Choroid plexus epithelial cell (primary cell): ENCODE results near the gene OCRL.

ENCODE experiments used
- DNase-seq: peaks from one replicate; pipeline ENCODE4 v3.0.0-alpha.2; 2010; ENCODE audit warnings: low read depth
- H3K4me3 ChIP-seq: 2 replicates; pipeline ENCODE4 v1.5.1; 2011; ENCODE audit warnings: low read depth, mild to moderate bottlenecking, control low read depth, low read length, moderate library complexity
- TF ChIP-seq, protein P1 (sequence below): conservative IDR thresholded peaks from 2 replicates; pipeline ENCODE4 v1.5.1; 2011; ENCODE audit warnings: low read depth, mild to moderate bottlenecking, control low read depth, inconsistent platforms, low read length, moderate library complexity

The OCRL gene

GRCh38 chrX:129585167-129585566, 45.1 kb downstream of the OCRL start:
- no peak overlapping the region for H3K4me3 ChIP-seq
- no peak for DNase-seq
- TF ChIP-seq, protein P1, sequence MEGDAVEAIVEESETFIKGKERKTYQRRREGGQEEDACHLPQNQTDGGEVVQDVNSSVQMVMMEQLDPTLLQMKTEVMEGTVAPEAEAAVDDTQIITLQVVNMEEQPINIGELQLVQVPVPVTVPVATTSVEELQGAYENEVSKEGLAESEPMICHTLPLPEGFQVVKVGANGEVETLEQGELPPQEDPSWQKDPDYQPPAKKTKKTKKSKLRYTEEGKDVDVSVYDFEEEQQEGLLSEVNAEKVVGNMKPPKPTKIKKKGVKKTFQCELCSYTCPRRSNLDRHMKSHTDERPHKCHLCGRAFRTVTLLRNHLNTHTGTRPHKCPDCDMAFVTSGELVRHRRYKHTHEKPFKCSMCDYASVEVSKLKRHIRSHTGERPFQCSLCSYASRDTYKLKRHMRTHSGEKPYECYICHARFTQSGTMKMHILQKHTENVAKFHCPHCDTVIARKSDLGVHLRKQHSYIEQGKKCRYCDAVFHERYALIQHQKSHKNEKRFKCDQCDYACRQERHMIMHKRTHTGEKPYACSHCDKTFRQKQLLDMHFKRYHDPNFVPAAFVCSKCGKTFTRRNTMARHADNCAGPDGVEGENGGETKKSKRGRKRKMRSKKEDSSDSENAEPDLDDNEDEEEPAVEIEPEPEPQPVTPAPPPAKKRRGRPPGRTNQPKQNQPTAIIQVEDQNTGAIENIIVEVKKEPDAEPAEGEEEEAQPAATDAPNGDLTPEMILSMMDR = no peak

DNA sequence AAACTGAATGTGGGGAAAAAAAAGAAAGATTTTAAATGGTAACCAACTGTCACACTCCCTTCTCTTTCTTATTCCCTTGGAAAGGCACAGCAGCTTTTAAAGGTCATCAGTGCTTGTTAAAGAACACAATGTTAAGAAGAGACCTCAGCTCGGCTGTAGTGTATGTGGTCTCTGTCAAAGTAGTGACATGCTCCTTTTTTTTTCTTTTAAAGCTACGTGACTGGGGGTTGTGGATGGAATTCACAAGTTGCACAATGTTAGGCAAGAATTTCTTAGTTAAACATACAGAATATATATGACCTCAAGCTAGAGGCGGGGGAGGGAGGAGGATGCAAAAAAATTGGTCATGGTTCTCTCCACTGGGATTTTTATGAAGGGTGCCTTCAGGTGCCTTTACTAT, 45.6 kb downstream of the OCRL start:
- TF ChIP-seq, protein P1 = no peak
- DNase-seq = peak; percentile 46
- no peak overlapping the region for H3K4me3 ChIP-seq

DNA sequence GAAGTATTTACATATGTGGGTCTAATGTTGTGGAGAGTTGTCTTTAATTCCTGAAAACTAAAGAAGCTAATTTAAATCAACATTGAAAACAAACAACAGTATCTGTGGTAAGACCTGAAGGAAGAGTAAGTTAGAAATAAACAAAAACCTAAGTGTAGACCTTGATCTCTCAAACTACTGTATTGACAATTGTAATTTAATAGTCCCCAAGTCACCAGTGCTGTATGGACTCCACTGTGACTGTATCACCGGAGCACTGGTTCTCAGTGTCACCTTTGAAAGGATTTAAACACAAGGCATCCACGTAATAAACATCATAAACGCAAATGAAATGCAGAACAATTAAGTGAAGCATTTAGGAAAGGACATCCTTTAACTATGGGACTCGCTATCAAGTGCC, 46.4 kb downstream of the OCRL start:
- H3K4me3 ChIP-seq = no peak overlapping the region
- TF ChIP-seq, protein P1 = no peak
- DNase-seq = no peak

GRCh38 chrX:129590596-129590995, 50.5 kb downstream of the OCRL start:
- no peak for DNase-seq
- TF ChIP-seq, protein P1 = no peak
- H3K4me3 ChIP-seq = no peak overlapping the region

- TF ChIP-seq, protein P1 = peak; percentile 11
- peak; percentile 81 for DNase-seq
- no peak overlapping the region for H3K4me3 ChIP-seq
These were observed 53.1 kb downstream of the OCRL start for GRCh38 chrX:129593137-129593536.

DNA sequence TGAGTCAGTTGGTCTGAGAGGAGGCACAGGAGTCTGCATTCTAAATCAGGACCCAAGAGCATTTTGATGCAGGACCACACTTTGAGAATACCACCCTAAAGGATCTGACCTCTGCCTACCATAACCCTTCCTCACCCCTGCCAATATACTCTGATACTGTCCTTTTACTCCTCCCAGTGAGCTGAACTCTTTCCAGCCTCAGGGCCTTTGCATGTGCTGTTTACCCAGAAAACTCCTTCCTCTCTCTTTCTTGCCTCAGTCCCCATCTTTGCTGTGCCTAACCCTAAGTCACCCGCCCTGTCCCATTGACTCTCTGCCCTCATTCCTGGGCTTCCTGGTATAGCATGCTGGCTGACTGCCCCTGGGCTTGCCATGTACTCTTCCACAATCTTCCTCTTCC, 54.7 kb downstream of the OCRL start:
- DNase-seq = no peak
- TF ChIP-seq, protein P1 = no peak
- H3K4me3 ChIP-seq = no peak overlapping the region

GRCh38 chrX:129596077-129596476, 56.0 kb downstream of the OCRL start:
- H3K4me3 ChIP-seq = no peak overlapping the region
- no peak for DNase-seq
- TF ChIP-seq, protein P1 = no peak
